Measurements from ENCODE around the gene PAN2. TPM values are rescaled to one million over a fixed set of nuclear protein-coding genes. Genes with fewer than 3 reads are reported as not detected.

Gene PAN2
- total RNA-seq, 2 donors from 2014 or later: 54.0 to 71.4 TPM

DNA sequence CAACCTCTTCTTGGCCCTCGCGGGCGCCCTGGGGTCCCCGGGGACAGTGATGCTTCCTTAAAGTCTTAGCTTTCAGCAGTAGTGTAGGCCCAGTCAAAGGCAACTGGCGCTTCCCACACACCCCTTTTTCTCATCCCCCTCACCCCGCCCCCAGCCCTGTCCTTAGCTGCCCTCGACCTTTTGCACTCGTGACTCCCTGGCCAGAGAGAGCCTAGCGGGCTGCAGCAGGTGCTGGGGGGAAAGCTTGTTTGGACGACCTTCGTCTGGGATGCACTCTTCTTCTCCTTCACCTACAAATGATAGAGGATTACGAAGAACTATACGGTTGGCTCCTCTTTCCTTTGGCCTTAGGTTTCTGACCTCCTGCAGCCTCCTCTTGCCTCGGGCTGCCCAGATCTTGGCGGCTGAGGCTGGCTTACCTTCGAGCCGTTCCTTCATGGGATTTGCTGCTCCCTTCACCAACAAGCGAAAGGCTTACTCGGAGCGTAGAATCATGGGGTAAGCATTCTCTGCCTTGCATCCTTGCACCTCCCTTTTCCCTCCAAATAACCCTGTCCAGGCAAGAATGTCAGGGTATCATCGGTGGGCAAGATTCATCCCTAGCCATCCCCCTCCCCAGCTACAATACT is 66.2 kb downstream of the PAN2 start:
- H3K9me3 Mint-ChIP-seq: no peaks in the 10 kb centered on the region
- peak overlapping the region; percentile 7 to 79 for H3K27ac Mint-ChIP-seq
- no peak for DNase-seq (ENCODE audit: low spot score in 2 of 2)
- no peaks in the 10 kb centered on the region for H3K36me3 Mint-ChIP-seq
- no peak for ATAC-seq

DNA sequence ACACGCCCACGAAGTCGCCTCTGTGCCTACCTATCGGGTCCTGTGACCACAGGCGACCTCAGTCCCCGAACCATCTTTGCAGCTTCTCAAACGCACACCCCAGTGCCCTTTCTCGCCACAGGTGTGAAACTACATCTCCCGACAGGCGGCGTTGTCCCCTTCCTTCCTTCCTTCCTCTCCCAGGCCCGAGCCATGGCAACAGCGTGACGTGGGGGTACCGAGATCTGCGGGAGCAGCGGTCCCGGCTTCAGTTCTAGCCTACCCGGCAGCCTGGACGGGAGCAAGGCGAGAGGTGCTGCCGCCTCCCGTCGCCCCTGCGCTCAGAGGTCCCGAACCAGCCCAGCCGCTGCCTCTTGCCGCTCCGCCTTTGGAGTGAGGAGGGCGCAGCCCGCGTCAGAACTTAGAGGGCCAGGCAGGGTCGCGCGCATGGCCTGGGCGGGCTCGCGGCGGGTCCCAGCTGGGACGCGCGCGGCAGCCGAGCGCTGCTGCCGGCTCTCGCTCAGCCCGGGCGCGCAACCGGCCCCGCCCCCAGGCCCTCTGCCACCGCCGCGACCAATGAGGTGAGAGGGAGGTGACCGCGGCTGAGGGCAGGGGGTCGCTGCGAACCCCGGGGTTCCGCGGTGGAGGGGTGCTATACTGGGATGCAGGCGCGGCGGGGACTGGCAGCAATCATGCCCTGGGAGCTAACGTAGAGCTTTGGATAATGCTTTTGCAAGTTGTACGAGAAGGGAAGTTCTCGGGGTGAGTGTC is 66.9 kb downstream of the PAN2 start, which contains the start of gene COQ10A:
Gene COQ10A (plus strand): TSS at position 250 of the 750 bp plus-strand sequence. CDS start 177 bp downstream, at position 427.
- peak; percentile 88 to 93 for ATAC-seq
- H3K9me3 Mint-ChIP-seq: no peaks in the 10 kb centered on the region
- peak; percentile 84 to 85 for DNase-seq (ENCODE audit: low spot score in 2 of 2)
- no peaks in the 10 kb centered on the region for H3K36me3 Mint-ChIP-seq
- H3K27ac Mint-ChIP-seq: peak within 1 kb of the TSS; percentile 79 to 95

Other genes with a start within 250 kb of the PAN2 start
- 100 to 1,000 TPM; 224 to 356 TPM for gene PA2G4, start 229.4 kb downstream of the PAN2 start, total RNA-seq
- 1,000 to 10,000 TPM; 5,050 to 5,339 TPM for gene RPL41, start 217.4 kb downstream of the PAN2 start, total RNA-seq
- gene ZC3H10, start 215.7 kb downstream of the PAN2 start, total RNA-seq: 10 to 100 TPM in 1 of 2 donors, 1 to 10 TPM in 1; 7.1 to 15.0 TPM
- gene ESYT1, start 205.7 kb downstream of the PAN2 start, total RNA-seq: 100 to 1,000 TPM; 159 to 197 TPM
- gene MYL6B, start 181.4 kb downstream of the PAN2 start, total RNA-seq: 100 to 1,000 TPM in 1 of 2 donors, 10 to 100 TPM in 1; 99.7 to 112 TPM
- 1,000 to 10,000 TPM; 1,014 to 1,193 TPM for gene MYL6, start 175.6 kb downstream of the PAN2 start, total RNA-seq
- 100 to 1,000 TPM; 101 to 123 TPM for gene SMARCC2, start 144.5 kb downstream of the PAN2 start, total RNA-seq
- 10 to 100 TPM; 33.4 to 39.0 TPM for gene RNF41, start 112.1 kb downstream of the PAN2 start, total RNA-seq
- 10 to 100 TPM; 60.7 to 90.5 TPM for gene NABP2, start 109.7 kb downstream of the PAN2 start, total RNA-seq
- gene SLC39A5, start 103.9 kb downstream of the PAN2 start, total RNA-seq: 1 to 10 TPM in 1 of 2 donors, under 1 TPM in 1; 0.51 to 2.0 TPM
- 10 to 100 TPM; 26.4 to 35.8 TPM for gene ANKRD52, start 75.6 kb downstream of the PAN2 start, total RNA-seq
- 1 to 10 TPM; 5.2 to 6.3 TPM for gene COQ10A, start 67.1 kb downstream of the PAN2 start, total RNA-seq
- 100 to 1,000 TPM; 319 to 351 TPM for gene CS, start 33.7 kb downstream of the PAN2 start, total RNA-seq
- 100 to 1,000 TPM in 1 of 2 donors, 10 to 100 TPM in 1; 58.2 to 112 TPM for gene CNPY2, start 18.0 kb downstream of the PAN2 start, total RNA-seq
- gene IL23A, start 4.9 kb upstream of the PAN2 start, total RNA-seq: 10 to 100 TPM in 1 of 2 donors, 1 to 10 TPM in 1; 9.6 to 20.9 TPM
- 100 to 1,000 TPM; 170 to 172 TPM for gene STAT2, start 26.1 kb upstream of the PAN2 start, total RNA-seq
- not detected for gene APOF, start 28.9 kb upstream of the PAN2 start, total RNA-seq
- gene TIMELESS, start 115.4 kb upstream of the PAN2 start, total RNA-seq: 10 to 100 TPM; 60.4 to 61.6 TPM
- gene MIP, start 120.7 kb upstream of the PAN2 start, total RNA-seq: not detected
- 1 to 10 TPM; 3.4 to 3.9 TPM for gene SPRYD4, start 134.6 kb upstream of the PAN2 start, total RNA-seq
- 1 to 10 TPM; 4.4 to 4.7 TPM for gene GLS2, start 154.2 kb upstream of the PAN2 start, total RNA-seq
- gene RBMS2, start 187.8 kb upstream of the PAN2 start, total RNA-seq: 1 to 10 TPM; 2.5 to 6.2 TPM

Measured in activated naive CD4-positive, alpha-beta T cell treated with anti-CD3 and anti-CD28 coated beads, Interleukin-2, amount 50 U/mL, for 72 hours (primary cell).